CD4-positive, alpha-beta T cell treated with Interleukin-17A for 1 hour (primary cell): ENCODE data around the gene ARHGAP6.

Experiments
- DNase-seq: peaks from one replicate; pipeline ENCODE4 v3.0.0-alpha.2; 2020

Gene ARHGAP6

DNA sequence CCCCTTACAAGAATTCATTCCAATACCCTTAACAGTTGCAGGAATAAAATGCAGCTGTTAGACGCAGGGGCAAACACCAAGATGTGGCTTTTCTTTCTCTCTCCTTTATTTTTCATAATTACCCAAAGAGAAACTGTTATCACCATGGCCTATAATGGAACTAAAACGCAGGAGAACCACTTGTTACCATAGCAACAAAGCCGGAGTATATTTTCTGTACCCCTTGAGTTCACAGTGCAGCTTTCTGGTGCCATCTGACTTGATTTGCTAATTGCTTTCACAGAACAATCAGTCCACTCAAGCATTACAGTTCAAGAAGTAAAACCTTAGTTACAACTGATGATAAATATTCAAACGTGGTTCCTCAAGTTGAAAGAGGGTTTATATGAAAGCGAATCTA lies 214.6 kb downstream of the ARHGAP6 start:
- no peak for DNase-seq

DNA sequence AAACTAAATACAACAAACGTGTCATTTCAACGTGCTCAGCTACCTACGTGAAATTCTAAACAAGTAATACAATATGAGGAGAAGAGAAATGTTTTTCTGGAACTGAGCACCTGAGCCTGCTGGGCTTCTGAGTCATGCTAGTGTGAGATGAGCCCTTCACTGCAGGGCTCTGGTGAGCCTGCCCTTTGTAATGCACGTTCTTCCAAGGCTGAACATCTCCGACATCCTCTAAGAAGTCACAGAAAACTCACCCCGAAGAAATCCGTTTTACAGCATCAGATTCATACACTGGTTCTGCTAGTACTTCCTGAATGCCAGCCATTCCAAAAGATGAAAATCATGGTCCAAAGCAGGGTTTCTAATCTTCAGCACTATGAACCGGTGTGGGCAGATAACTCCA lies 215.4 kb downstream of the ARHGAP6 start:
- no peak for DNase-seq

DNA sequence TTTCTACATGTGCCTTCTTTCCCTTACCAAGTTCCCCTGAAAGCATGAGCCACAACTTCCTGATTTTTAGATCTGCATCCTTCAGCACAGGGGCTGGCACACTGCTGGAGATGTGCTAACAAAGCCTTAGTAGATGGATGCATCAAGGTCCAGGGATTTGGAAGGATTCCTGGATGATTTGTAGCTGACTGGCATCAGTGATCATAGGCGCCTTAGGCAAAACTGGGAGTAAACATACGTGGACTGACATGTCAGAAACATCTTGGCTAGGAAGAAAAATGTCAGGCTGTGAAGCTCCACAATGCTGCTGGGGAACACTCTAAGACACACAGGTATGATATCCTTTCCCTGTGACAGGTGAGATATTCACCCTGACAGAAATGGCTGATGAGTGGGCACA lies 216.1 kb downstream of the ARHGAP6 start:
- DNase-seq, result no peak

DNA sequence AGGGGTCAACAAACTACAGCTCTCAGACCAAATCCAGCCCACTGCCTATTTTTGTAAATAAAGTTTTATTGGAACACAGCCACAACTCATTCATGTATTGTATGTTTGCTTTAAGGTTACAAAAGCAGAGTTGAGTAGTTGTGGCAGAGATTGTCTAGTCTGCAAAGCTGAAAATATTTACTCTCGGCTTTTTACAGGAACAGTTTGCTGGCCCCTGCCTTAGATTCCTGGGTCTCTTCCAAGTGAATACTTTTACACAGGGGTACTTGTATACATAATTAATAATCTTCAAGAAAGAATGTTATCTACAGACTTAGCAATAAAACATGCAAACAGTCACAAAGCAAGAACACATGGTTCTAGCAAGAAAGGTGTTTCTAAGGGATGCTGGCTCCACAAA lies 218.3 kb downstream of the ARHGAP6 start:
- no peak for DNase-seq

DNA sequence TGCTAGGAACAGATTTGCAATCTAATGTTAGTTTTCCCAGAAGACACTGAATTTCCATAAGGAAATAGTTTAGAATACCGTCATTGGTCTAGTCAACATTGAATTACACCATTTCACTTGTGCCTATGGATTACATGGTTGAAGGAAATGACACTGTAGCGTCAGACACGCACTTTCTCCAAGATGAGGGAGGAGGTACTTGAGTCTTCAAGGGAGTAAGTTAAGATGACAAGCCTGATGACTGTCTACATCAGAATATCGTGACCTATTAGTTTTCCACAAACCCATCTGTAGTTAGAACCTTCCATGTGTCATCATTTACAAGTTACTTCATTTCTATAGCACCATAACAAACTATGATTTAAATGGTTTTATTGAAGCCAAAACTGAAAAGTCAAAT lies 218.8 kb downstream of the ARHGAP6 start:
- DNase-seq, result no peak

DNA sequence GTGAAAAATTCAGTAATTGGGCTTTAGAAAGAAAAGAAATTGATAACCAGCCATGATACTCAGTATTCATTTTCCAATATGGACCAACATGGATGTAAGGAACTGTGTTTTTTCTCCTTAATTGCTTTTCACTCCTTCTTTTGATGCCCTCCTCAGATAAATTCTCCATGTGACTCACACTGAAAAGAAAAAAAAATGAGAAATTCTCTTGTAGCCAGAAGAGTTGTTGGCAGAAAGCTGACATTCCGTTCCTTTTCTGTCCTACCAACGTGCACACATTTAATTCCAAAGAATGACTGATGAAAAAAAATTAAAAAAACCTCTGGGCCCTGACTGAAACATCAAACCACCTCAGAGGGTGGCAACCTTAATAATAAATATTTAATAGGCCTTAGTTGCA lies 219.4 kb downstream of the ARHGAP6 start:
- DNase-seq, result no peak

DNA sequence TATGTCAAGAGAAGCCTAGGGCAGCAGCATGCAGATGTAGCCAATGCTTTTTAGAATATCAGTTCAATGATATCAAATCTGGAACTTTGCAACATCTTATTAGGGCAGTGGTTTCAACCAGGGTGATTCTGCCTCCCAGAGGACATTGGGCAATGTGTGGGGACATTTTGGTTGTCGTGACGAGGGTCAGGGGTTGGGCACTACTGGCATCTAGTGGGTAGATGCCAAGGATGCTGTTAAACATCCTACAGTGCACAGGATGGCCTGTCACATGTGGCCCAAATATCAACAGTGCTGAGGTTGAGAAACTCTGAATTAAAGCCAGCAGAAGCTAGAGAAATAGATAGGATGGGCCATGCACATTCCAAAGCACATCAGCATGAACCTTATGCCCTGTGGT lies 220.2 kb downstream of the ARHGAP6 start:
- no peak for DNase-seq

DNA sequence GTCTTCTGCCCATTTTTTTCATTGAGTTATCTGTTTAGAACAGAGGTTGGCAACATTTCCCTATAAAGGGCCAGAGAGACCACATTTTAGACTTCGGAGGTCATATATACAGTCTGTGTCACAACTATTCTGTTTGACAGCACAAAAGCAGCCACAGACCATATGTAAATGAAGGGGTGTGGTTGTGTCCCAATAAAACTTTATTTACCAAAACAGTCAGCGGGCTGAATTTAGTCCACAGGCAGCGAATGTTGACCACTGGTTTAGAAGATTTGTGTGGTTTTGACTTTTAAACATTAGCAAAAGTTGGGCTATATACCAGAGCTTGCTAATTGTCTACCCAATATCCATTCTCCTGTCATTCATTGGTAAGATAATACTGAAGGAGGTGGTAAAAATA lies 221.7 kb downstream of the ARHGAP6 start:
- no peak for DNase-seq

DNA sequence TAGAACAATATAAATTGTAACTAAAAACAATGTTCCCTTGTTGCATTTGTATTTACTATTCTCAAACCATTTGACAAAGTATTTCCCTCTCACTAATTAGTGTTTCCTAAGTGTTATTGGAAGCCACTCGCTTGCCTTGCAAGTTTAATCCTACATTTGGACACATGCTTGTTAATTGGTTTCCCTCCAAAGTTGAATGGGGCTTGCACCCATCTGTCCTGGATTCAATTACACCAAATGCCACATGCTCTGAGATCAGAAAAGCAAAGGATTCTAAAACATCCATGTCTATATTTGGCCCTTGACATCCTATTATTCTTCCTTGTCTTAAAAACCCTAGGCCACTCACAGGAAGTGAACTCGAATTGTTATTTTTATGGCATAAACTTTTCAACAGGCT lies 225.9 kb downstream of the ARHGAP6 start:
- DNase-seq, result no peak

DNA sequence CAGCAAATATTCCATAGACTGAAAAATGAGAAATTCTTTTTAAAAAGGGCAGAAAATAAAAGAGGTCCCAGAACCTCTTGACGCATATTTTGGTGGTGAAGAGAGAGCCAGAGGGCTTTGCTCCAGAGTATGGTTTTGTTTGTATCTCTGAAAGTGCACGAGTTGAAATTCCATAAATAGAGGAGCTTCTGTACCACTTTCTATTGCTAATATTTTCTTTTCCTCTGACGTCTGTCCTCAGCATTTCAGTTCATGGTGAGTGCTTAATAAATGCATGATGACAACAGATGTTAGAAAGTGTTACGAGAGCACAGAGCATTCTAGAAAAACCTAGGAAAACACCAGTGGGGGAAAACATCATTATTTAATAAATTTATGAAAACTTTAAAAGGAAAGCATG lies 227.0 kb downstream of the ARHGAP6 start:
- DNase-seq, result no peak

DNA sequence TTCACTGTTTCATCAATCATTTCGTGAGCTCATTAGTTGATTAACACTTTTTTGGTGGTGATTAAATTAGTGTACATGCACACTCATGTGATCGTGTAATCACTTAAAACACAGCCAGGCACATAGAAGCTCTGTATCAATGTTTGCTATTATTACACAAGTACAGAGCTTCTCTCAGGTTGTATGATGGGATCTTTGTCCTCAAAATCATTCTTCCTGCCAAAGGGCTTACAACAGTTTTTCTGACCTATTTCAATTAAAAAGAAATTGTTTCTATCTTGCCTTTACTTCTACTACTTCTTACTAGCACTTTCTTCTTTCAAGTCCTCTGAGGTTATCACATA lies 227.4 kb downstream of the ARHGAP6 start:
- DNase-seq, result no peak

DNA sequence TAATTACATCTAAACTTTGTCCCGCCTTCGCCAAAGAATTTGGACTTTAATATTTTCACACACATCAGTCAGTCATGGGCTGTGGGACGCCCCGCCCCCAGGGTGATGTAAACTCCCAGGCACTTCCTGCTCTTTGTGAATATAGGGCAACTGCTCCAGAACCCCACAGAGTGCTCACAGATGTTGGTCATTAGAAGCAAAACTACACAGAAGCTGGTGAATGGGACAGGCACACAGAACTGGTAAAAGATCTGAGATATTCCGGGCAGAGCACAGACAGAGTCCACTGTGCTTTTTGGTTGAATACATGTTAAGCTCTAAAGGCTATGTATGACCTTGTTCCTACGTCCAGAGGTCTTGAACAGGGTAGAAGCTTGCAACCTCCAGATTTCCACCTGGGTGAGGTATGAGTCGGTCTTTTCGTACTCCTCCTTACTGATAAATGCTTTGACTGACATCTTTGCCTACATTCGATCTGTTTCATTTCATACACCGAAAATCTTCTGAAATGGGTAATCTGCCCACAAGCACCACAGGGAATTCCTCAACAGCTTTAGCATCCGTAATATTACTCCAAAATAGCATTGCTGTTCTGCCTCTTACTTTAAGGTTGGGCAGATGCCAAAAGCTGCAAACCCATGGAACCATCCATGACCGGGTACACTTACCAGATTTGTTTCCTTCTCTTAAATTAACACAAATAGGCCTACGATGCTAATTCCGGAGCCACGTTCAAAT lies 227.9 kb downstream of the ARHGAP6 start:
- no peak for DNase-seq

DNA sequence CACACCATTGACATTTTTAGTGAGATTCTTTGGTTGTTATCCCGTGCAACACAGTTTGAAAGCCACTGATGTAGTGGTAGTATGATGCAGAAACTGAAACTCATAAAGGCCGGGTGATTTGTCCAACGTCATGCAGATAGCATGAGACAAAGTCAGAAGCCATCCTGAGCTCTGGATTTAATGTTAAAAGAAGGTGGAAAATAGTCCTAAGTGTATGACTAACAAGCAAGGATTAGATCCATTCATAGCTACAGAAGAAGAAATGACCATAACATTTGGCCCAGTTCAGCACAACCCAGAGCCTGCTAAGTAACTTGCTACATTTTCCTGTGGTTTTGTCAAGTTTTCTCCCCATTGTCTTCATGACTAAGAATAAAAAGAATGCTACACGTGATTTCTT lies 230.2 kb downstream of the ARHGAP6 start:
- DNase-seq, result no peak

DNA sequence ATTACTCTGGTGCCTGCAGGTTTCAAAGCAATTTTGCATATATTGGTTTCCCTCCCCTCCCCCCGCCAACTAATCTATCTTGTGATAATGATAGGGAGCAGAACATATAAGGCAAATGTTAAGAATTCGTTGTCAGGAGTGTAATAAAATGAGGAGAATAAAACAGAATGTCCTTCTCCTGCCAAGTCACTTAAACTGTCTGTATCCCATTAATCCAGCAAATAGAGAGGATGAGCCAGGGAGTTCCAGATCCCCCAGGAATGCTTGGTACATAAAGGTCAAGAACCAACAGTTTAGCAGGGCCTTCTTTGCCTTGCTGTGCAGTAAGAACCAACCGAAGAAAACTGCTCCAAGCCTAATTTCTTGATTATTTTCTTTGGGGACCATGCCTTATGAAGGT lies 231.1 kb downstream of the ARHGAP6 start:
- DNase-seq, result no peak

DNA sequence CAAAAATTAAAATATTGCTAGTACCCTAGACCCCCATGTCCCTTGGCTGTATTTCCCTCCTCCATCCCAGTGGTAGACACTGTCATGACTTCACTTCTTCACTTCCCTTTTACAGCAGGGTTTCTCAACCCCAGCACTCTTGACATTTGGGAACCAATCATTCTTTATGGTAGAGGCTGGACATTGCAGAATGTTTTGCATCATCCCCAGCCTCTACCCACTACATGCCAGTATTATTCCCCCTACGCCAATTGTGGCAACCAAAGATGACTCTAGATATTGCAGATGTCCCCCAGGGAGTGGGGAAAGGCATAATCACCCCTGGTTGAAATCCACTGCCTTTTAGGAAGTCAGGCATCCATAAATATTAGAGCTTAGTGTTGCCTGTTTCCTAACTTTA lies 233.9 kb downstream of the ARHGAP6 start:
- no peak for DNase-seq

DNA sequence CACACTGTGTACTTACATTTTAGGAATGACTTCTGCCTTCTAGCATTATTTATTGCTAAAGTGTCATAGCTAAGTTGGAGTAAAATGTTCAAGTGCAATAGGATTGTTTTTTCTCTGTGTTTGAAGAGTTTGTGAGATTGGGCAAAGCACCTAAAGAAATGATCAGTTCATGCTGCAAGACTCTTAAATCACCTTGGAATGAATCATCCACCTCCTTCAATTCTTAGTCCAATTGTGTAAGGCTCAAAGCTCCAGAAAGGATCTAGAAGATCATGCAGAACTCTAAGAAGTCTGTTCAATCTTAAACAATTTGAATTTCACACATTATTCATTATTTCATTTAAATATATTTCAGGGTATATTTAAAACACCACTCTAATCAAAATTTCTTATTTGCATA lies 235.4 kb downstream of the ARHGAP6 start:
- DNase-seq, result no peak

DNA sequence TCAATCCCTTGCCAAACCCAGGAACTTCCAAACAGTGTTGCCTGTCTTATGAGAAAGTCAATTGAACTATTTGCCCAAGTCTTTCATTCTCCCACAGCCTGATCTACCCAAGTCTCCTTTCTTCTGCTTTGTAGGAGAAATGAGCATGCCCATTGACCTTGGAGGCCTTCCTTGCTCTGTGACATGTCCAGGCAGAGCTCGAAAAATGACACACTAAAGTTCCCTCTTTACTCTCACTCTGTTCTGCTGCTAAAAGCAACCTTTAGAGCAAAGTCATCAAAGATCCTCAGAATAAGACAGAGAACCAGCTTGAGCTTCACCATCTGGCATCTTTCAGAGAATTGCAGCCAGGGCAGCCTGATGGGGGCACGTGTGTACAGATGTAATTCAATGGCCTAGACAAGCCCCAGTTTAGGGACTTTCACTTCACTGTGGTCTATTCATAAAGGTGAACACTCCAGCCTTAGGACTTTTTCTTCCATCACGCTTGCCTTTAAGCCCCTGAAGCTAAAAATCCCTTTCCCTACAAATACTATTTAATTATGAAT lies 236.1 kb downstream of the ARHGAP6 start:
- no peak for DNase-seq

DNA sequence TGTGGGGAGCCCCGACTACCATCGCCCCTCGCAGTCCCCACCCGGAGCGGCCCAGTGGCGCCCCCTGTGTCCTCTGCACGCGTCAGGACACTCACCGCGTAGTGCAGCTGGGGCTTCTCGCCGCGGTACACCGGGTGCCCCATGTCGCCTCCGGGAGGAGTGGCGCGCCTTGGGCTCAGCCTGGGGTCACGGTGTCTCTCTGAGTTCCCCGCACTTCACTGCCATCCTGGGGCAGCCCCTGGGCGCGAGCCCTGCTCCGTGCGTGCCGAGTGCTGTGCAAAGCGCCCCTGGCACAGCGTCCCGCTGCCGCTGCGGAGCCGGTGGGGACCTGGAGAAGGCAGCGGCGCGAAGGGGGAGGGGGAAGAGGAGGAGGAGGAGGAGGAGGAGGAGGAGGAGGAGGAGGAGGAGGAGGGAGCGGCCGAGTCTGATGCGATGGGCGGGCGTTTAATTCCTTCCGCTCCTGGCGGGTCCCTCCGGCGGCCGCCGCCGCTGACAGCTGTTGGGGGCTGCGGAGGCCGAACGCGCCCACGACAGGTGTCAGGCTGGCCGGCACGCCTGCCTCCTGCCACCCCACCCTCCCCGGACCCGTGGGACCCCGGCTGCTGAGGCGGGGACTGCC lies 238.2 kb downstream of the ARHGAP6 start:
- no peak for DNase-seq

DNA sequence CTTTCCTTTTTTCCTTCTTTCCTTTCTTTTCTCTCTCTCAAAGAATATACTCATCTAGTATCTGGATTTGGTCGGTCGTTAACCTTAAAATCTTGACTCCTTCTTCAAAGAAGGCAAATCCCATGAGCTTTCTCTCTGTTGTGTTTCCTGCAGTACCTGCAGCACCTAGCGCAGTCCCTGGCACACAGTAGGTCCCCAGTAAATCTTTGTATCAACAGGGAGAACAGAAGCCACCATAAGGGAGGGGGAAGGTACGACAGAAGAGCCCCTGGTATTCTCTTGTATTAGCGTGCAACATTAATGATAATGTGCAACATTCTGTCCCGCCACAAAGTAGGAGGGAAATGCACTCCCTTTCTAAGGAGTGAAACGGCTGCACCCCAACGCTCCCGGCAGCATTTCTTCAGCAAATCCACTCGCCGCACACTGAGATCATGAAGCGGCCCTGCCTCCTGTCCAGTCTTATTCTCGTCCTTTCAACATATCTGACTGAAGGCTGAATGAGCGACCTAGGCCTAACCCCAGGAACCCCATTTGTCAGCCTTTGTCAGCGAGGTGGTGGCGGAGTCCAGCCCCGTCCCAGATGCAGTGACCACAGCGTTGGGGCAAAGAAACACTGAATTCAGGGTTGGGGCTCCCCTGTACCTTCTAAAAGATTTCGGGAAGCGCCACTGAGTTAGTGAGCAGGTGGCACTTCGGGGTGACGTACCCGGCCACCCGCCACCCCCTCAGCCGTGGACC lies 238.8 kb downstream of the ARHGAP6 start:
- no peak for DNase-seq

DNA sequence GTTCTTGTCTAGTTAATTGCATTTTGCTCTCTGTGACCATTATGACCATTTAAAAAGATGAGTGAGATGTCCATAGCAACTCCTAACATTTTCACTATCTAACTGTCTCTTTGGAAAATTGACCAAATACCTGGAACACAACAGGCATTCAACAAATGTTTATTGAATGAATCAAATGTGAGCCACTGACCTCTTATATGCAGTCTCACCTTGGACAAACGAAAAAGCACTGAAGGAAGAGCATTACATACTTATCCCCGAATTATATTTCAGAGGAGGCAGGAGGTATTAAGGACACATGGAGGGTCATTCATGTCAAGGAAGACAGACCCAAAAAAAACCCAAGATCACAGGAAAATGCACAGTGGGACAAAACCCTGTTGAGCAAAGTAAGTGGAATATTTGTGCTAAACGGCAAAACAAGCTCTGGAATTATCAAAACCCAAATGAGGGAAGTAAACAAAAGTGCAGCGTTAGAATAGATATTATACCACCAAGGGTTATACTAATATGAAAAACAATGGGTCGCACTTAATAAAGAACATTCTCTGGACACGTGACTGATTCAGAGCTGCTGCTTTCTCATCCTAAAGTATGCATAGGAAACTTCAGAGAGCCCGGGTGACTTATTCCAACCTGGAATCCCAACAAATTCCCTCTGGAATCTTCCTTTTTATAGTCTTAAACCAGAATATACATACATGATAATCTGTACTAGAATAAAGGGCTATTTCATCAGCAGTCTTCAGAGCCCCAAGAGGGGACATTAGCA lies 240.6 kb downstream of the ARHGAP6 start:
- DNase-seq, result no peak

DNA sequence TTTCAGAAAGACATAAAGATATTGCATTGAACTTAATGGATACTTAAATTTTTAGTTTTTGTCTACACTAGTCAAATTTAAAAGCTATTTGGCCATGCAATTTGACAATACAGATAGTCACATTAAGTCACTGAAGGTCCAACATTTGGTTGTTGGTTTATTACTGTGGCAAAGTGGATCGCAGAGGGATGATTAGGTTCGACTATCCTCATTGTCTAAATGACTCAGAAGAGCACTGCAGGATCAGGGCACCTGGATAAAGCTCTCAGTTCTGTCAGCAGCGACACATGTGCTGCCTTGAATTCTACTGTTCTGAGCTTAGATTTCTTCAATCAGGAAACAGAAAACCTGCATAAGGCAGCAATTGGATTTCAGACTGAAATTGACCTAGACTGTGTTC lies 241.8 kb downstream of the ARHGAP6 start:
- DNase-seq, result no peak

DNA sequence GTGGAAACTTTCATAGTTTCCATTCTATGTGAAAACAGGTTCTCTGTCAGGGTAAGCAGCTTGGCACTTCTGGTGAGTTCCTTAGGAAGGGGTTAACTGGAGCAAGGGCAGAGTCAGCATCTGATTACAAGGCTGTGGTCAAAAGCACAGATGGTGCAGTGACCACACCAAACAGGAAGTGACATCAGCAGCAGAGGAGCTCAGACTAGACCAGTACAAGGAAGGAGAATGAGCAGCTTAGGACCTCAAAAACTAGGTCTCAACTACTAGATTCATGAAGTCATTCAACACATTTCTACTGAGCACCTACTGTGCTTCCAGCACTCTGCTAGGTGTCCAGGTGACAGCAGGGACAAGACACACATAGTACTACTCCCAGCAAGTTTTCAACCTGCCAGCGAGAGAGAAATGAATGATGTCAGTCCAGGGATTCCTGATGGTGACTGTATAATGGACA lies 242.3 kb downstream of the ARHGAP6 start:
- DNase-seq, result peak; percentile 0

DNA sequence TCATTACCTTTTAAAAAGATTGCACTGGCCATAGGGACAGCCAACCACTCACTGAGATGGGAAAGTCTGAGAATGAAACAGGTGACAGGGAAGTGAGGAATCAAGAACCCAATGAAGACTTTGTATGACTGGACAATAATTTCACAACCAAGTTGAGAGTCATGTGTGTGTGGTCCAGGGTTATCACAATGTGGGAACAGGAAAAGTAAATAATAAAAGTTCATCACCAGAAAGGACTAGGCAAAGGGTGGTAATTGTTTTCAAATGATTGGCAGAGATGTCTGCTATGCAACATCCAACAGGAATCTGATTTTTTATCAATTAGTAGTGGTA lies 243.2 kb downstream of the ARHGAP6 start:
- DNase-seq, result no peak
